GM12801 (cell line): ENCODE results near the gene INPP5E.

Experiments
- CTCF ChIP-seq: IDR thresholded peaks from one replicate; pipeline ENCODE4 v1.5.1; 2011; ENCODE audit warnings: control low read depth; ENCODE audit not compliant: insufficient read length; ENCODE audit errors: extremely low read depth

INPP5E gene

GRCh38 chr9:136419092-136419420, 20.6 kb downstream of the INPP5E start:
- no peak for TF ChIP-seq CTCF

- TF ChIP-seq CTCF, result no peak
Measured at GRCh38 chr9:136418182-136419091, 21.2 kb downstream of the INPP5E start.

DNA sequence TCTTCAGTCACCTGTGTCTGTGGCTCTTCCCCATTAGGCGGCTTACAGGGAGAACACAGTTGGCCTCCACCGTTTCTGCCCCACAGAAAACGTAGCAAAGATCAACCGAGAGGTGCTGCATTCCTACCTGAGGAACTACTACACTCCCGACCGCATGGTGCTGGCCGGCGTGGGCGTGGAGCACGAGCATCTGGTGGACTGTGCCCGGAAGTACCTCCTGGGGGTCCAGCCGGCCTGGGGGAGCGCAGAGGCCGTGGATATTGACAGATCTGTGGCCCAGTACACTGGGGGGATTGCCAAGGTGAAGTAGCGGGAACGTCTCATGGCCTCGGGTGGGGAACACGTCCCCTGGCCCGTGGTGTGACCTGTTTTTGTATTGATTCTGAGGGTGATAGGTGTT, 22.7 kb downstream of the INPP5E start:
- no peak for TF ChIP-seq CTCF

DNA sequence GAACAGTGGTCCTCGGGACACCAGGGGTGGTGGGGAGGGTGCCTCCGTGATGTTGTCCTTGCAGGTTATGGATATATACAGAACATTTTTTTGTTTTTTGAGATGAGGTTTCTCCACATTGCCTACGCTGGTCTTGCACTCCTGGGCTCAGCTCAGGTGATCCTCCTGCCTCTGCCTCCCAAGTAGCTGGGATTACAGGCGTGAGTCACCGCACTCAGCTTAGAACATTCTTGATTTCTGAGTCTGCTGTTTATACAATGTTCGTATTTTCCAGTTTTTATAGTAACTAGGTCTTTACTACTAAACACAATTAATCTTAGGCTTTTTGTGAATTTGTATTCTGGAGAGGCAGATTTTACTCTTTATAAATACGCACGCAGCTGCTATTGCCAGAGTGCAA, 23.2 kb downstream of the INPP5E start:
- TF ChIP-seq CTCF, result no peak

GRCh38 chr9:136412962-136413361, 26.7 kb downstream of the INPP5E start:
- no peak for TF ChIP-seq CTCF

GRCh38 chr9:136411378-136411777, 28.3 kb downstream of the INPP5E start:
- TF ChIP-seq CTCF, result no peak

DNA sequence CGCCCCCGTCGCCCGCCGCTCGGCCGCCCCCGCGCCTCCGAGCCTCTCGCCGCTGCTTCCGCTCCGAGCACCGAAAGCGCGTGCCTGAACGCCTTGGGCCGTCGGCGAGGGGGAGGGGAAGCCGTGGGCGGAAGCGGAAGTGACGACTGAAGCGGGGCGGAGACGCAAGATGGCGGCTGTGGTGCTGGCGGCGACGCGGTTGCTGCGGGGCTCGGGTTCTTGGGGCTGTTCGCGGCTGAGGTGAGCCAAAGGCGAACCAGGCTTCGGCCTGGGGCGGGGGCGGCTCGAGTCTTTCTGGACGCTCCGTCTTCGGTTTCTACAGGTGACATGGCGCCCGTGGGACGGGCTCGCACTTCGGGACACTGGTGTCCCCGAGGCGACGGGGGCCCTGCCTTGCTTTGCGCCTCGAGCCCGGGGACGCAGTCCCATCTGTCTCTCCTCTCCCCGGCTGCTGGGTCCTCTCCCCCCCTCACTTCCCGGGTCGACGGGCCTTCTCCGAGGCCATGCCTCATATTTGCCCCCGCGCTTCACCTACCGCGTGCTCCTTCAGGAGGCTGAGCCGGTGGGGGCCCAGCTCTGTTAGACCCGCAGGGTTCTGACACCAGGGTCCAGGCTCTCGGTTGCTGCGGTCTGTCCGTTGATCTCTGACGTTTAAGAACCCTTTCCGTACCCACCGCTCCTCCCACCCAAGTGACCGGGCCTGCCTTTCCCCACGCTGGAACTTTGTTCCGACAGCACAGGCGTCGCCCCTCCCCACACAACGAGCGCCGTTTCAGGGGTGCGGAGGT, 29.0 kb downstream of the INPP5E start, which contains the start of the genes ENTR1 and PMPCA:
Gene ENTR1 (minus strand): TSS at position 115 of the 788 bp plus-strand sequence. CDS start 217 bp downstream, outside the sequence.
Gene PMPCA (plus strand): TSS at position 159 of the 788 bp plus-strand sequence. CDS start 11 bp downstream, at position 170.
- TF ChIP-seq CTCF, result no peak
